NCI-H2171 (cell line): Measurements from ENCODE around the gene SORCS2.

Source experiments
- DNase-seq: peaks from one replicate; lab custom pipeline; 2025; lab: John Stamatoyannopoulos, UW

Gene SORCS2

GRCh38 chr4:7356667-7357310 lies 164.5 kb downstream of the SORCS2 start:
- no peak for DNase-seq

GRCh38 chr4:7357323-7357722 lies 165.0 kb downstream of the SORCS2 start:
- DNase-seq: no peak

GRCh38 chr4:7358100-7358735 lies 165.9 kb downstream of the SORCS2 start:
- DNase-seq: no peak

GRCh38 chr4:7359400-7360062 lies 167.2 kb downstream of the SORCS2 start:
- DNase-seq: no peak

GRCh38 chr4:7360806-7361205 lies 168.5 kb downstream of the SORCS2 start:
- no peak for DNase-seq

GRCh38 chr4:7361280-7361895 lies 169.1 kb downstream of the SORCS2 start:
- DNase-seq: no peak

GRCh38 chr4:7362341-7362740 lies 170.0 kb downstream of the SORCS2 start:
- DNase-seq: no peak

GRCh38 chr4:7362862-7363430 lies 170.6 kb downstream of the SORCS2 start:
- no peak for DNase-seq

GRCh38 chr4:7364979-7365378 lies 172.6 kb downstream of the SORCS2 start:
- DNase-seq: no peak

GRCh38 chr4:7365462-7366179 lies 173.3 kb downstream of the SORCS2 start:
- DNase-seq: peak; percentile 58

- no peak for DNase-seq
These were observed 174.0 kb downstream of the SORCS2 start for GRCh38 chr4:7366180-7366945.

- no peak for DNase-seq
These were observed 174.6 kb downstream of the SORCS2 start for GRCh38 chr4:7366954-7367353.

- DNase-seq: no peak
These were observed 175.1 kb downstream of the SORCS2 start for GRCh38 chr4:7367406-7367805.

GRCh38 chr4:7367864-7368277 lies 175.5 kb downstream of the SORCS2 start:
- DNase-seq: no peak

GRCh38 chr4:7368296-7368695 lies 176.0 kb downstream of the SORCS2 start:
- DNase-seq: no peak

GRCh38 chr4:7369511-7369910 lies 177.2 kb downstream of the SORCS2 start:
- DNase-seq: no peak

GRCh38 chr4:7370038-7370437 lies 177.7 kb downstream of the SORCS2 start:
- no peak for DNase-seq

GRCh38 chr4:7371210-7371941 lies 179.0 kb downstream of the SORCS2 start:
- DNase-seq: no peak

GRCh38 chr4:7372673-7373072 lies 180.3 kb downstream of the SORCS2 start:
- no peak for DNase-seq

- DNase-seq: no peak
These were observed 182.2 kb downstream of the SORCS2 start for GRCh38 chr4:7374571-7374970.
